Measurements from ENCODE around the gene PTAR1. TPM values are rescaled to one million over a fixed set of nuclear protein-coding genes. Genes with fewer than 3 reads are reported as not detected.
"Not testable (repeated sequence)": the region's sequence is repeated elsewhere in the genome, so short reads cannot be mapped to it uniquely, and the experiment has no call there.

Gene PTAR1
- total RNA-seq, 1 experiment from 2014 or later: 32.2 TPM

GRCh38 chr9:69768101-69768500 is 8.3 kb upstream of the PTAR1 start:
- Histone ChIP-seq H3K9me3 (ENCODE audit: control insufficient read depth in 1 of 2, insufficient read depth in 1 of 2, low read depth in 1 of 2, low read length in 2 of 2) (no peaks in the 10 kb centered on the region), H3K27me3 (ENCODE audit: insufficient read depth, low read length) (no peaks in the 10 kb centered on the region), H4K20me1 (ENCODE audit: insufficient read depth) (no peaks in the 10 kb centered on the region), H3K4me2 (ENCODE audit: low read length) (no peak overlapping the region), H3K4me1 (ENCODE audit: control insufficient read depth in 1 of 2, insufficient read depth in 2 of 2, low read length in 2 of 2) (no peaks in the 10 kb centered on the region), H3K36me3 (ENCODE audit: control insufficient read depth in 1 of 2, insufficient read depth in 2 of 2, low read length in 2 of 2) (no peaks in the 10 kb centered on the region), H3K9ac (ENCODE audit: low read length) (no peak overlapping the region), H2AFZ (ENCODE audit: low read depth, low read length, poor library complexity, severe bottlenecking) (no peak overlapping the region), H3K9me2 (ENCODE audit: insufficient read depth) (no peaks in the 10 kb centered on the region), H3K27ac (ENCODE audit: low read depth, low read length) (no peak overlapping the region), H3K4me3 (replicated peaks in 1 of 2; ENCODE audit: low read depth in 1 of 2, low read length in 2 of 2) (no peak overlapping the region), H3K79me2 (ENCODE audit: insufficient read depth, low read length) (no peaks in the 10 kb centered on the region)
- ChIA-PET CTCF (interaction anchor here (1.1 kb wide), 1 partner anchor 41 kb away, joined by 4 read pairs; no protein-coding TSS in a partner anchor), RAD21 (ENCODE audit: low non-redundant PET in 1 of 2, low total read pairs in 2 of 2, uncharacterized antibody in 2 of 2, unreplicated experiment in 2 of 2) (no interaction called here), POLR2A (no interaction called here)
- TF ChIP-seq MAX (IDR thresholded peaks at IDR 0.05) (no peak), TCF7L2 (IDR thresholded peaks at IDR 0.05; ENCODE audit: borderline replicate concordance, extremely low read depth, insufficient read depth, insufficient read length) (no peak), EGR1 (IDR thresholded peaks at IDR 0.05; ENCODE audit: low read depth) (no peak), CBX3 (IDR thresholded peaks at IDR 0.05; ENCODE audit: low read depth) (no peak), CEBPB (IDR thresholded peaks at IDR 0.05; ENCODE audit: low read depth) (no peak), EZH2phosphoT487 (IDR thresholded peaks at IDR 0.05; ENCODE audit: borderline replicate concordance) (no peak), ELF1 (IDR thresholded peaks at IDR 0.05; ENCODE audit: borderline replicate concordance, low read depth) (no peak), POLR2A (IDR thresholded peaks at IDR 0.05; ENCODE audit: borderline replicate concordance, extremely low read depth, insufficient read depth, insufficient read length) (no peak), SIN3A (IDR thresholded peaks at IDR 0.05; ENCODE audit: low read depth) (no peak), YY1 (IDR thresholded peaks at IDR 0.05; ENCODE audit: extremely low read depth, insufficient replicate concordance, low read depth, low read length) (no peak), SP1 (IDR thresholded peaks at IDR 0.05; ENCODE audit: low read depth) (no peak)
- intact Hi-C loops (cut with micrococcal nuclease): no loop called here
- no peak for ATAC-seq
- no peak for DNase-seq (ENCODE audit: low read depth, low spot score)
- no TSS peak for BruUV-seq (replicated peaks)

- H2AFZ ChIP-seq (ENCODE audit: low read depth, low read length, poor library complexity, severe bottlenecking); BruUV-seq (replicated peaks); H3K36me3 ChIP-seq (ENCODE audit: control insufficient read depth in 1 of 2, insufficient read depth in 2 of 2, low read length in 2 of 2); H3K9me2 ChIP-seq (ENCODE audit: insufficient read depth); RAD21 ChIA-PET (ENCODE audit: low non-redundant PET in 1 of 2, low total read pairs in 2 of 2, uncharacterized antibody in 2 of 2, unreplicated experiment in 2 of 2); POLR2A ChIA-PET; H3K4me3 ChIP-seq (replicated peaks in 1 of 2; ENCODE audit: low read depth in 1 of 2, low read length in 2 of 2); H3K9me3 ChIP-seq (ENCODE audit: control insufficient read depth in 1 of 2, insufficient read depth in 1 of 2, low read depth in 1 of 2, low read length in 2 of 2); intact Hi-C loops (cut with micrococcal nuclease); CTCF ChIA-PET; H3K4me2 ChIP-seq (ENCODE audit: low read length); H3K27me3 ChIP-seq (ENCODE audit: insufficient read depth, low read length); H3K9ac ChIP-seq (ENCODE audit: low read length); DNase-seq (ENCODE audit: low read depth, low spot score); H3K27ac ChIP-seq (ENCODE audit: low read depth, low read length); ATAC-seq; H3K79me2 ChIP-seq (ENCODE audit: insufficient read depth, low read length); H4K20me1 ChIP-seq (ENCODE audit: insufficient read depth); H3K4me1 ChIP-seq (ENCODE audit: control insufficient read depth in 1 of 2, insufficient read depth in 2 of 2, low read length in 2 of 2): not testable (repeated sequence)
Measured at GRCh38 chr9:69763862-69764261, 4.1 kb upstream of the PTAR1 start.
